ENCODE data around the gene PEDS1.
A peak's percentile ranks its signal among the peaks of the same experiment; 100 is the strongest.
"Not testable (repeated sequence)": the region's sequence is repeated elsewhere in the genome, so short reads cannot be mapped to it uniquely, and the experiment has no call there.

PEDS1 gene

GRCh38 chr20:50153500-50154377, at the start of gene PEDS1:
Gene PEDS1, minus strand, starts transcription at chr20:50153723. Its CDS starts 86 bp downstream, at chr20:50153637.
- peak; percentile 63 to 64 for DNase-seq

GRCh38 chr20:50202677-50203076, 49.2 kb upstream of the PEDS1 start:
- no peak for DNase-seq

GRCh38 chr20:50201710-50202109, 48.2 kb upstream of the PEDS1 start:
- not testable (repeated sequence) for DNase-seq

- DNase-seq = no peak
Measured at GRCh38 chr20:50200482-50201104, 47.1 kb upstream of the PEDS1 start.

GRCh38 chr20:50199703-50200102, 46.2 kb upstream of the PEDS1 start:
- no peak for DNase-seq

GRCh38 chr20:50198716-50199115, 45.2 kb upstream of the PEDS1 start:
- DNase-seq = no peak

GRCh38 chr20:50198180-50198666, 44.7 kb upstream of the PEDS1 start:
- DNase-seq = no peak

GRCh38 chr20:50197463-50198179, 44.1 kb upstream of the PEDS1 start:
- no peak for DNase-seq

- DNase-seq = no peak
Measured at GRCh38 chr20:50196896-50197295, 43.4 kb upstream of the PEDS1 start.

- DNase-seq = no peak
Measured at GRCh38 chr20:50196248-50196647, 42.7 kb upstream of the PEDS1 start.

- no peak for DNase-seq
Measured at GRCh38 chr20:50195524-50196120, 42.1 kb upstream of the PEDS1 start.

GRCh38 chr20:50194831-50195523, 41.5 kb upstream of the PEDS1 start:
- DNase-seq = no peak

GRCh38 chr20:50194422-50194830, 40.9 kb upstream of the PEDS1 start:
- no peak for DNase-seq

- no peak for DNase-seq
Measured at GRCh38 chr20:50193836-50194421, 40.4 kb upstream of the PEDS1 start.

- DNase-seq = no peak
Measured at GRCh38 chr20:50193199-50193835, 39.8 kb upstream of the PEDS1 start.

GRCh38 chr20:50192364-50193198, 39.1 kb upstream of the PEDS1 start:
- DNase-seq = peak; percentile 82 to 84

- peak in 1 of 2 experiments; percentile 39 for DNase-seq
Measured at GRCh38 chr20:50191544-50192363, 38.2 kb upstream of the PEDS1 start.

GRCh38 chr20:50191065-50191543, 37.6 kb upstream of the PEDS1 start:
- DNase-seq = peak; percentile 48 to 53

All from activated CD4-positive, alpha-beta T cell treated with anti-CD3 and anti-CD28 coated beads, Interleukin-2, amount 50 U/mL, for 4 hours (primary cell).